K562 (cell line): ENCODE results near the gene PHF12. TPM values are rescaled to one million over a fixed set of nuclear protein-coding genes. Genes with fewer than 3 reads are reported as not detected.

Experiments used
- ATF2 ChIP-seq: sonication (generic); formaldehyde crosslinking; IDR thresholded peaks from 2 replicates; pipeline ENCODE4 v1.8.1; 2022; ENCODE audit warnings: missing genetic modification reagents
- CBX1 ChIP-seq: sonication (generic); IDR thresholded peaks from 2 replicates; pipeline ENCODE4 v1.6.1; 2016; ENCODE audit warnings: antibody characterized with exemption, low read depth, mild to moderate bottlenecking
- DLX4 ChIP-seq: fragments of 250-450 bp; sonication (Bioruptor Pico); IDR thresholded peaks from 2 replicates; pipeline ENCODE4 v1.6.1; 2021; ENCODE audit warnings: mild to moderate bottlenecking
- DMBX1 ChIP-seq: fragments of 250-450 bp; sonication (Bioruptor Pico); IDR thresholded peaks from 2 replicates; pipeline ENCODE4 v1.8.0; 2022; ENCODE audit warnings: inconsistent platforms, mild to moderate bottlenecking, moderate library complexity, borderline replicate concordance
- ERF ChIP-seq: fragments of 450-650 bp; formaldehyde crosslinking; IDR thresholded peaks from 2 replicates; pipeline ENCODE4 v1.4.0; 2020; ENCODE audit warnings: mild to moderate bottlenecking, mixed read lengths
- ETV5 ChIP-seq: sonication (generic); formaldehyde crosslinking; IDR thresholded peaks from 2 replicates; pipeline ENCODE4 v1.4.0; 2020; ENCODE audit warnings: low read depth, mild to moderate bottlenecking, missing genetic modification reagents
- FOXK2 ChIP-seq, 2 experiments: fragments of 450-650 bp; IDR thresholded peaks in 1 of 2; conservative IDR thresholded peaks in 1 of 2; 2 replicates each; pipeline ENCODE4 v1.6.1; 2016; ENCODE audit warnings: low read depth in 2 of 2, mild to moderate bottlenecking in 1 of 2
- GATAD2B ChIP-seq: fragments of 450-650 bp; IDR thresholded peaks from 2 replicates; pipeline ENCODE4 v1.6.1; 2017; ENCODE audit warnings: mild to moderate bottlenecking, borderline replicate concordance
- HMGXB4 ChIP-seq: sonication (generic); formaldehyde crosslinking; IDR thresholded peaks from 2 replicates; pipeline ENCODE4 v1.8.1; 2023; ENCODE audit warnings: mild to moderate bottlenecking, missing genetic modification reagents
- HNRNPLL ChIP-seq: fragments of 200-400 bp; formaldehyde crosslinking; IDR thresholded peaks from 2 replicates; pipeline ENCODE4 v1.6.1; 2017; ENCODE audit warnings: low read length, low read depth, mild to moderate bottlenecking; ENCODE audit not compliant: poor library complexity, severe bottlenecking
- IFI16 ChIP-seq: fragments of 250-450 bp; sonication (Bioruptor Pico); IDR thresholded peaks from 2 replicates; pipeline ENCODE4 v2.1.2; 2022; ENCODE audit warnings: mild to moderate bottlenecking, inconsistent platforms
- JUNB ChIP-seq: fragments of 450-650 bp; formaldehyde crosslinking; conservative IDR thresholded peaks from 2 replicates; pipeline ENCODE4 v1.4.0; 2020; ENCODE audit warnings: mild to moderate bottlenecking
- MCM7 ChIP-seq, 2 experiments: fragments of 450-650 bp; IDR thresholded peaks; 2 replicates each; pipeline ENCODE4 v1.6.1; 2016 to 2018
- MED1 ChIP-seq: sonication (generic); formaldehyde crosslinking; IDR thresholded peaks from 2 replicates; pipeline ENCODE4 v1.8.1; 2023; ENCODE audit warnings: missing genetic modification reagents, borderline replicate concordance
- NFE2L1 ChIP-seq: fragments of 450-650 bp; IDR thresholded peaks from 2 replicates; pipeline ENCODE4 v1.6.1; 2016; ENCODE audit warnings: missing genetic modification characterization, low read depth, mild to moderate bottlenecking, missing compliant biosample characterization, moderate library complexity, borderline replicate concordance
- NFIX ChIP-seq: fragments of 250-450 bp; sonication (Bioruptor Pico); IDR thresholded peaks from 2 replicates; pipeline ENCODE4 v1.4.0; 2020; ENCODE audit warnings: low read depth, mild to moderate bottlenecking, moderate library complexity
- PHTF2 ChIP-seq: fragments of 250-450 bp; sonication (Bioruptor Pico); IDR thresholded peaks from 2 replicates; pipeline ENCODE4 v1.5.0; 2021; ENCODE audit warnings: mild to moderate bottlenecking
- RFX7 ChIP-seq: fragments of 250-450 bp; sonication (Bioruptor Pico); IDR thresholded peaks from 2 replicates; pipeline ENCODE4 v1.5.1; 2021; ENCODE audit warnings: mild to moderate bottlenecking
- RHOXF2B ChIP-seq: fragments of 250-450 bp; sonication (Bioruptor Pico); conservative IDR thresholded peaks from 2 replicates; pipeline ENCODE4 v1.5.1; 2021
- STAT6 ChIP-seq: sonication (generic); formaldehyde crosslinking; IDR thresholded peaks from 2 replicates; pipeline ENCODE4 v1.8.1; 2023; ENCODE audit warnings: mild to moderate bottlenecking, missing genetic modification reagents
- ZFP36 ChIP-seq: fragments of 150-350 bp; IDR thresholded peaks from 2 replicates; pipeline ENCODE4 v1.6.1; 2018; ENCODE audit warnings: low read length, low read depth; ENCODE audit not compliant: partially characterized antibody
- ZNF431 ChIP-seq: sonication (generic); formaldehyde crosslinking; IDR thresholded peaks from 2 replicates; pipeline ENCODE4 v1.8.0; 2022; ENCODE audit warnings: mild to moderate bottlenecking, missing genetic modification reagents
- polyA plus RNA-seq, 8 experiments: library from polyadenylated mRNA; depleted of rRNA in 4 of 8; stranded (reverse) in 5 of 8; unstranded in 3 of 8; fragments of >200 nt; fragmentation: Nextera tagmentation in 2 of 8; fragmentation: Illumina TruSeq in 1 of 8; extraction: Ambion mirVana in 2 of 8; extraction: Trizol in 1 of 8; gene quantifications; 2 replicates each; pipeline versions ENCODE4 v1.2.1 to v1.2.3, GENCODE V29; 2011 to 2014; ENCODE audit warnings: inconsistent platforms in 1 of 8, missing spikeins in 1 of 8
- total RNA-seq, 7 experiments: library from RNA; depleted of rRNA in 6 of 7; stranded (reverse); fragments of >200 nt in 6 of 7; fragmentation: Illumina TruSeq in 2 of 7; extraction: Trizol in 2 of 7; gene quantifications; 2 replicates each; pipeline versions ENCODE4 v1.2.1 to v1.2.3, GENCODE V29; 2011 to 2021; ENCODE audit warnings: low replicate concordance in 1 of 7

Gene PHF12
- total and polyA plus RNA-seq, 9 of the 15 experiments (the other 6 are each of a cell fraction or from before 2014, with no cell fraction given) = 0.82 to 31.3 (median 13.5) TPM

GRCh38 chr17:28896884-28897768 lies 54.2 kb downstream of the PHF12 start, which contains the start of gene FLOT2 (continued):
- TF ChIP-seq FOXK2 (conservative IDR thresholded peaks at IDR 0.05 in 1 of 2, IDR thresholded peaks at IDR 0.05 in 1 of 2; ENCODE audit: low read depth in 2 of 2) (peak in 1 of 2 experiments; percentile 51; a peak in 1 of 4 replicates), PHTF2 (CRISPR knock-in tag) (no peak), ATF2 (CRISPR knock-in tag) (no peak), DLX4 (CRISPR knock-in tag) (no peak), GATAD2B (peak; percentile 89), NFE2L1 (tag) (no peak), IFI16 (CRISPR knock-in tag) (no peak), ZFP36 (no peak), ERF (CRISPR knock-in tag) (peak; percentile 91), ETV5 (peak; percentile 34; the same call in 1 of the 2 replicates), STAT6 (CRISPR knock-in tag) (no peak; the same call in 1 of the 2 replicates), RHOXF2B (CRISPR knock-in tag) (peak; percentile 4; the same call in 1 of the 2 replicates), JUNB (0 out of 2 replicates have a peak, but pooled peaks have one; percentile 28), HMGXB4 (CRISPR knock-in tag) (peak; percentile 10; the same call in 1 of the 2 replicates), RFX7 (CRISPR knock-in tag) (no peak), CBX1 (no peak; the same call in 1 of the 2 replicates), ZNF431 (CRISPR knock-in tag) (no peak), MED1 (CRISPR knock-in tag) (no peak), MCM7 (IDR thresholded peaks at IDR 0.05) (no peak), HNRNPLL (no peak), DMBX1 (CRISPR knock-in tag) (no peak), NFIX (CRISPR knock-in tag) (0 out of 2 replicates have a peak, but pooled peaks have one; percentile 13)
